PC-3 (cell line): ENCODE results near the gene GSTM3.

Source experiments
- CTCF ChIP-seq: fragments of 300-600 bp; sonication (generic); conservative IDR thresholded peaks from 2 replicates; pipeline ENCODE4 v1.5.1; 2017; ENCODE audit warnings: antibody characterized with exemption, low read depth, mild to moderate bottlenecking, low read length
- EZH2 ChIP-seq: fragments of 300-600 bp; sonication (generic); IDR thresholded peaks from one replicate; pipeline ENCODE4 v1.6.1; 2017; ENCODE audit warnings: antibody characterized with exemption, mild to moderate bottlenecking, low read length; ENCODE audit not compliant: unreplicated experiment
- EZH2phosphoT487 ChIP-seq: fragments of 300-600 bp; sonication (generic); IDR thresholded peaks from 2 replicates; pipeline ENCODE4 v1.6.1; 2018; ENCODE audit warnings: mild to moderate bottlenecking, antibody characterized with exemption, low read length, borderline replicate concordance

GRCh38 chr1:109716121-109716520, 24.7 kb downstream of the GSTM3 start:
- no peak for TF ChIP-seq CTCF
- TF ChIP-seq EZH2: no peak
- no peak for TF ChIP-seq EZH2phosphoT487
